ENCODE data around the gene ETV7.

DNA sequence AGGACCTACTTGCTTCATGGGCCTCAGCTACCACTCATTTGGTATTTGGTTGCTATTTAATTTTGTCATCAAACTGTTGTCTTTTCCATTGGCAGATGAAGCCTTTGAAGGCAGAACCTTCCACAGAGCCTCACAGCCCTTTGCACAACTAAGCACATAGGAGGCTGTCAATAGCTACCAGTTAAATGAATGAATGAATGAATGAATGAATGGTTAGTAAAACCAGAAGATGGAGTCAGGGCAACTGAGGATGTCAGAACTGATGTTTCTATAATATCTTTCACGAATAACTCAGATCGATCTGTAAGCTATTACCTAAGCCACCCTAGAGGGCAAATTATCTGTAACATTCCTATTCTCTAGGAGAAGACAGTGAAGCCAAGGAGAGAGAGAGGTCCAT, 69.8 kb downstream of the ETV7 start:
- TF ChIP-seq, protein P1, sequence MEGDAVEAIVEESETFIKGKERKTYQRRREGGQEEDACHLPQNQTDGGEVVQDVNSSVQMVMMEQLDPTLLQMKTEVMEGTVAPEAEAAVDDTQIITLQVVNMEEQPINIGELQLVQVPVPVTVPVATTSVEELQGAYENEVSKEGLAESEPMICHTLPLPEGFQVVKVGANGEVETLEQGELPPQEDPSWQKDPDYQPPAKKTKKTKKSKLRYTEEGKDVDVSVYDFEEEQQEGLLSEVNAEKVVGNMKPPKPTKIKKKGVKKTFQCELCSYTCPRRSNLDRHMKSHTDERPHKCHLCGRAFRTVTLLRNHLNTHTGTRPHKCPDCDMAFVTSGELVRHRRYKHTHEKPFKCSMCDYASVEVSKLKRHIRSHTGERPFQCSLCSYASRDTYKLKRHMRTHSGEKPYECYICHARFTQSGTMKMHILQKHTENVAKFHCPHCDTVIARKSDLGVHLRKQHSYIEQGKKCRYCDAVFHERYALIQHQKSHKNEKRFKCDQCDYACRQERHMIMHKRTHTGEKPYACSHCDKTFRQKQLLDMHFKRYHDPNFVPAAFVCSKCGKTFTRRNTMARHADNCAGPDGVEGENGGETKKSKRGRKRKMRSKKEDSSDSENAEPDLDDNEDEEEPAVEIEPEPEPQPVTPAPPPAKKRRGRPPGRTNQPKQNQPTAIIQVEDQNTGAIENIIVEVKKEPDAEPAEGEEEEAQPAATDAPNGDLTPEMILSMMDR (IDR thresholded peaks at IDR 0.05; ENCODE audit: borderline replicate concordance, extremely low read depth, low read length, poor library complexity, severe bottlenecking) = no peak
- TF ChIP-seq EZH2 (IDR thresholded peaks at IDR 0.05; ENCODE audit: borderline replicate concordance, low read depth, low read length, severe bottlenecking) = no peak

Data from DND-41 (cell line).